PFSK-1 (cell line): ENCODE measurements around the gene BFSP2. TPM values are rescaled to one million over a fixed set of nuclear protein-coding genes. Genes with fewer than 3 reads are reported as not detected.

Source experiments
- FOXP2 ChIP-seq: optimal IDR thresholded peaks from 2 replicates; pipeline ENCODE3; 2011; ENCODE audit warnings: borderline replicate concordance, control low read depth, inconsistent platforms; ENCODE audit not compliant: insufficient read depth; ENCODE audit errors: extremely low read length, extremely low read depth
- POLR2AphosphoS5 ChIP-seq: IDR thresholded peaks from 2 replicates; pipeline ENCODE4 v1.6.1; 2012; ENCODE audit warnings: low read depth, mild to moderate bottlenecking, control low read depth, low read length, moderate library complexity
- SIN3A ChIP-seq: IDR thresholded peaks from 2 replicates; pipeline ENCODE4 v1.6.1; 2012; ENCODE audit warnings: mild to moderate bottlenecking, low read length, moderate library complexity, borderline replicate concordance; ENCODE audit not compliant: insufficient read depth
- TAF1 ChIP-seq: IDR thresholded peaks from 2 replicates; pipeline ENCODE4 v1.6.1; 2012; ENCODE audit warnings: low read length, control low read depth, borderline replicate concordance; ENCODE audit not compliant: insufficient read depth
- polyA plus RNA-seq: library from polyadenylated mRNA; unstranded; fragments of >200 nt; gene quantifications from one replicate; pipeline ENCODE4 v1.2.1, GENCODE V29; 2012; ENCODE audit warnings: low read depth, missing spikeins; ENCODE audit not compliant: insufficient read length
- TF ChIP-seq, protein P1 (sequence below), 2 experiments: IDR thresholded peaks; 2 replicates each; pipeline versions ENCODE4 v1.6.1 to v1.8.0; 2011 to 2012; ENCODE audit warnings: low read depth in 2 of 2, low read length in 2 of 2, control low read depth in 1 of 2, inconsistent platforms in 1 of 2, mild to moderate bottlenecking in 1 of 2, moderate library complexity in 1 of 2; ENCODE audit not compliant: insufficient read depth in 1 of 2

Gene BFSP2, protein sequence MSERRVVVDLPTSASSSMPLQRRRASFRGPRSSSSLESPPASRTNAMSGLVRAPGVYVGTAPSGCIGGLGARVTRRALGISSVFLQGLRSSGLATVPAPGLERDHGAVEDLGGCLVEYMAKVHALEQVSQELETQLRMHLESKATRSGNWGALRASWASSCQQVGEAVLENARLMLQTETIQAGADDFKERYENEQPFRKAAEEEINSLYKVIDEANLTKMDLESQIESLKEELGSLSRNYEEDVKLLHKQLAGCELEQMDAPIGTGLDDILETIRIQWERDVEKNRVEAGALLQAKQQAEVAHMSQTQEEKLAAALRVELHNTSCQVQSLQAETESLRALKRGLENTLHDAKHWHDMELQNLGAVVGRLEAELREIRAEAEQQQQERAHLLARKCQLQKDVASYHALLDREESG
- polyA plus RNA-seq: not detected

DNA sequence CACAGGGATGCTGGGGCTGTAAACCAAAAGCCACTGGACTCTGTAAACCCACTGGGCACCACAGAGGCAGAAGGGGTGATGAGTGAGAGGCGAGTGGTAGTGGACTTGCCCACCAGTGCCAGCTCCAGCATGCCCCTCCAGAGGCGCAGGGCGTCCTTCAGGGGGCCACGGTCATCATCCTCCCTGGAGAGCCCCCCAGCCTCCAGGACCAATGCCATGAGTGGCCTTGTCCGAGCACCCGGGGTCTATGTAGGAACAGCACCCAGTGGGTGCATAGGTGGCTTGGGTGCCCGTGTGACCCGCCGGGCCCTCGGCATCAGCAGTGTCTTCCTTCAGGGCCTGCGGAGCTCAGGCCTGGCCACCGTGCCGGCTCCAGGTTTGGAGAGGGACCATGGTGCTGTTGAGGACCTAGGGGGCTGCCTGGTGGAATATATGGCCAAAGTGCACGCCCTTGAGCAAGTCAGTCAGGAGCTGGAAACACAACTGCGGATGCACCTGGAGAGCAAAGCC, at the start of gene BFSP2:
TSS of gene BFSP2 (plus strand) at position 51 of the 510 bp plus-strand sequence. CDS start at position 79, 28 bp downstream.
- no peak for TF ChIP-seq TAF1
- TF ChIP-seq, protein P1, sequence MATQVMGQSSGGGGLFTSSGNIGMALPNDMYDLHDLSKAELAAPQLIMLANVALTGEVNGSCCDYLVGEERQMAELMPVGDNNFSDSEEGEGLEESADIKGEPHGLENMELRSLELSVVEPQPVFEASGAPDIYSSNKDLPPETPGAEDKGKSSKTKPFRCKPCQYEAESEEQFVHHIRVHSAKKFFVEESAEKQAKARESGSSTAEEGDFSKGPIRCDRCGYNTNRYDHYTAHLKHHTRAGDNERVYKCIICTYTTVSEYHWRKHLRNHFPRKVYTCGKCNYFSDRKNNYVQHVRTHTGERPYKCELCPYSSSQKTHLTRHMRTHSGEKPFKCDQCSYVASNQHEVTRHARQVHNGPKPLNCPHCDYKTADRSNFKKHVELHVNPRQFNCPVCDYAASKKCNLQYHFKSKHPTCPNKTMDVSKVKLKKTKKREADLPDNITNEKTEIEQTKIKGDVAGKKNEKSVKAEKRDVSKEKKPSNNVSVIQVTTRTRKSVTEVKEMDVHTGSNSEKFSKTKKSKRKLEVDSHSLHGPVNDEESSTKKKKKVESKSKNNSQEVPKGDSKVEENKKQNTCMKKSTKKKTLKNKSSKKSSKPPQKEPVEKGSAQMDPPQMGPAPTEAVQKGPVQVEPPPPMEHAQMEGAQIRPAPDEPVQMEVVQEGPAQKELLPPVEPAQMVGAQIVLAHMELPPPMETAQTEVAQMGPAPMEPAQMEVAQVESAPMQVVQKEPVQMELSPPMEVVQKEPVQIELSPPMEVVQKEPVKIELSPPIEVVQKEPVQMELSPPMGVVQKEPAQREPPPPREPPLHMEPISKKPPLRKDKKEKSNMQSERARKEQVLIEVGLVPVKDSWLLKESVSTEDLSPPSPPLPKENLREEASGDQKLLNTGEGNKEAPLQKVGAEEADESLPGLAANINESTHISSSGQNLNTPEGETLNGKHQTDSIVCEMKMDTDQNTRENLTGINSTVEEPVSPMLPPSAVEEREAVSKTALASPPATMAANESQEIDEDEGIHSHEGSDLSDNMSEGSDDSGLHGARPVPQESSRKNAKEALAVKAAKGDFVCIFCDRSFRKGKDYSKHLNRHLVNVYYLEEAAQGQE (IDR thresholded peaks at IDR 0.05; ENCODE audit: insufficient read depth in 1 of 2, low read depth in 2 of 2, low read length in 2 of 2): no peak
- no peak for TF ChIP-seq SIN3A
- no peak for TF ChIP-seq POLR2AphosphoS5
- TF ChIP-seq FOXP2: no peak

DNA sequence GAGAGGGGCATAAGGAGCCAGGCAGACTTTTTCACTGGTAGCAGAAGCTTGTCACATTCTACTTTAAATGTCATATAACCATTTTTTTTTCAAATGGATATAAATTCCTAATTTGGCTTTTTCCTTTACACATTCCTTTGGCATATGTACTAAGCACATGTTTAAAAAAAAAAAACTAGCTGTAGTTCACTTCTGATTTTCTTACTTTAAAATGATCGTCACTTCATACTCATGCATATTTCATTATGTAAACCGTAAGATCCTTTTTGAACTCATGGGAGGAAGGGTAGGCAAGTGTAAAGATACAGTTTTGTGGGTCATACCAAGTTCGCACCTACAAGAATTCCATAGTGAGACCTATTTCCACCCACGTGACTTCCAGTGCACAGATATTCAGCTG, 45.1 kb upstream of the BFSP2 start:
- TF ChIP-seq TAF1 (no peak), SIN3A (no peak), FOXP2 (no peak), POLR2AphosphoS5 (no peak)
- TF ChIP-seq, protein P1 (IDR thresholded peaks at IDR 0.05; ENCODE audit: insufficient read depth in 1 of 2, low read depth in 2 of 2, low read length in 2 of 2): no peak

DNA sequence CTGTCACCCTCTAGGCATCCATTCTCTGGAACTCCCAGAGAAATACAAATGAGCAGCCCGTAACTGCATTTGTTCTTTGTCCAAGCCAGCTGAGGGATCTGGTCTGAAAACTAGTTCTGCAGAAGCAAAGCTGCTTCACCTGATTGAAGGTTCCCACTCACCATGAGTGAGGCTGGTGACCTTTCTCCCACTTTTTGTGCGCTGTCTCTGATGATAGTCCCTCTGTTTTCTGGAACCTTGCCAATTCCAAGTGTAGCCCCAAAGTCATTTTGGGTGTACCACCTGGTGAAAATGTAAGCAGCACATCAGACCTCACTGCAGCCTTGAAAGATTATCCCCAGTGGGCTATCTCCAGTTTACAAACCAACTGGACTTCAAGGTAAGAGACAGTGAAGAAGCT, 39.4 kb upstream of the BFSP2 start:
- no peak for TF ChIP-seq SIN3A
- no peak for TF ChIP-seq POLR2AphosphoS5
- TF ChIP-seq, protein P1 (IDR thresholded peaks at IDR 0.05; ENCODE audit: insufficient read depth in 1 of 2, low read depth in 2 of 2, low read length in 2 of 2): no peak
- no peak for TF ChIP-seq FOXP2
- no peak for TF ChIP-seq TAF1

DNA sequence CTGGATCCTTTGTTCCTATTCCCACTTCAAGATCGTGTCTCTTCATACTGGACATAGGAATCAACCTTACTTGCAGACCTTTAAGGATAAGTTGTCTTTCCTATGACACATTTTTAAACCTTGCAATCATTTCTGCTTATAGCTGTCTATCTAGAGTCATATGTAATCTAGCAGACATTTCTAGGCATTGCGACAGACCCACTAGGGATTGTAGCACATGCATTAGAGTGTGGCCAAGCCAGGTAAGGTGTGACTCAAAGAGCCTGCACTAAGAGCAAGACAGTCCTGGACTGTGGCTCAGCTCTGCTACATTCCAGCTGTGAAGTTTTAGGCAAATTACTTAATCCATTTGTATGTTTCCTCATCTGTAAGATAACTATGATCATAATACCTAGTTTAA, 38.8 kb upstream of the BFSP2 start:
- TF ChIP-seq POLR2AphosphoS5: no peak
- no peak for TF ChIP-seq TAF1
- TF ChIP-seq, protein P1 (IDR thresholded peaks at IDR 0.05; ENCODE audit: insufficient read depth in 1 of 2, low read depth in 2 of 2, low read length in 2 of 2): no peak
- no peak for TF ChIP-seq SIN3A
- no peak for TF ChIP-seq FOXP2
